Breast epithelium (tissue), 4 donors: ENCODE data around the gene TFPI. TPM values are rescaled to one million over a fixed set of nuclear protein-coding genes. Genes with fewer than 3 reads are reported as not detected.
"Not testable (repeated sequence)": the region's sequence is repeated elsewhere in the genome, so short reads cannot be mapped to it uniquely, and the experiment has no call there.

Experiments used
- DNase-seq, 2 donors: peaks; one replicate each; pipeline ENCODE4 v3.0.0-alpha.2; 2019; ENCODE audit warnings: low spot score in 2 of 2
- H3K27ac ChIP-seq, 2 donors: fragments of 200-600 bp; sonication (generic) in 1 of 2; one replicate each; pipeline ENCODE4 v1.5.1; 2016 to 2019; ENCODE audit warnings: mild to moderate bottlenecking in 1 of 2
- H3K27me3 ChIP-seq, 2 donors: fragments of 200-600 bp; sonication (generic) in 1 of 2; one replicate each; pipeline versions ENCODE4 v1.5.1 to v1.6.0; 2017 to 2019; ENCODE audit warnings: control low read depth in 1 of 2, mild to moderate bottlenecking in 1 of 2
- H3K36me3 ChIP-seq: fragments of 200-600 bp; one replicate; pipeline ENCODE4 v1.5.1; 2019
- H3K4me1 ChIP-seq, 2 donors: fragments of 200-600 bp; sonication (generic); one replicate each; pipeline ENCODE4 v1.5.1; 2016 to 2019; ENCODE audit warnings: control low read depth in 1 of 2
- H3K4me3 ChIP-seq, 3 donors: fragments of 200-600 bp; sonication (generic); 1 replicate in 2 of 3; 2 replicates in 1 of 3; pipeline ENCODE4 v1.5.1; 2016 to 2019; ENCODE audit warnings: mild to moderate bottlenecking in 3 of 3, moderate library complexity in 2 of 3
- H3K9me3 ChIP-seq, 2 donors: fragments of 200-600 bp; sonication (generic) in 1 of 2; one replicate each; pipeline ENCODE4 v1.5.1; 2016 to 2019; ENCODE audit warnings: control low read depth in 1 of 2
- CTCF ChIP-seq, 3 donors: fragments of 450-650 bp; IDR thresholded peaks; one replicate each; pipeline ENCODE4 v1.5.1; 2016 to 2017; ENCODE audit warnings: antibody characterized with exemption in 3 of 3, mild to moderate bottlenecking in 3 of 3, moderate library complexity in 3 of 3
- POLR2A ChIP-seq: fragments of 450-650 bp; IDR thresholded peaks from one replicate; pipeline ENCODE4 v1.6.1; 2016; ENCODE audit warnings: antibody characterized with exemption, mild to moderate bottlenecking, moderate library complexity
- POLR2AphosphoS5 ChIP-seq, 3 donors: sonication (generic); formaldehyde crosslinking; IDR thresholded peaks; one replicate each; pipeline ENCODE4 v1.6.1; 2017; ENCODE audit warnings: antibody characterized with exemption in 3 of 3
- intact Hi-C: fragments of 100-400 bp; cut with DNase I; formaldehyde crosslinking; loops from one replicate; pipeline ENCODE4 v1.15.1; 2023; ENCODE audit warnings: low total_unique reads
- total RNA-seq, 3 donors: library from RNA; depleted of rRNA; stranded (reverse); fragments of >200 nt; gene quantifications; one replicate each; pipeline ENCODE4 v1.1.0, GENCODE V29; 2016

The TFPI gene
- total RNA-seq, 3 donors from 2014 or later = 52.4 to 105 (median 90.1) TPM

GRCh38 chr2:187575751-187576067 lies 21.5 kb upstream of the TFPI start:
- H3K27me3 ChIP-seq = no peaks in the 10 kb centered on the region
- no peaks in the 10 kb centered on the region for H3K4me1 ChIP-seq
- TF ChIP-seq POLR2A (no peak), CTCF (IDR thresholded peaks at IDR 0.05) (no peak), POLR2AphosphoS5 (IDR thresholded peaks at IDR 0.05) (no peak)
- no peak for DNase-seq
- no peak overlapping the region for H3K4me3 ChIP-seq
- H3K36me3 ChIP-seq = no peaks in the 10 kb centered on the region
- H3K27ac ChIP-seq = peak overlapping the region in 1 of 2 donors; percentile 17
- peaks cover 0 to 6% of the 10 kb centered on the region in 2 donors for H3K9me3 ChIP-seq
- intact Hi-C loops = no loop called here

- H3K27ac ChIP-seq = peak overlapping the region in 1 of 2 donors; percentile 17
Measured at GRCh38 chr2:187574969-187575750, 20.9 kb upstream of the TFPI start.

GRCh38 chr2:187573722-187574121 lies 19.5 kb upstream of the TFPI start:
- TF ChIP-seq POLR2A (no peak), POLR2AphosphoS5 (IDR thresholded peaks at IDR 0.05) (no peak), CTCF (IDR thresholded peaks at IDR 0.05) (no peak)
- Histone ChIP-seq H3K27ac (no peak overlapping the region), H3K4me3 (no peak overlapping the region), H3K9me3 (peaks cover 0 to 6% of the 10 kb centered on the region in 2 donors), H3K36me3 (no peaks in the 10 kb centered on the region), H3K27me3 (no peaks in the 10 kb centered on the region), H3K4me1 (no peaks in the 10 kb centered on the region)
- DNase-seq = no peak
- intact Hi-C loops = no loop called here

More at GRCh38 chr2:187574969-187575750, 20.9 kb upstream of the TFPI start:
- no peaks in the 10 kb centered on the region for H3K4me1 ChIP-seq
- no peak for DNase-seq
- no peaks in the 10 kb centered on the region for H3K36me3 ChIP-seq
- H3K4me3 ChIP-seq = no peak overlapping the region
- intact Hi-C loops = no loop called here
- no peaks in the 10 kb centered on the region for H3K27me3 ChIP-seq
- TF ChIP-seq CTCF (IDR thresholded peaks at IDR 0.05) (no peak), POLR2AphosphoS5 (IDR thresholded peaks at IDR 0.05) (no peak), POLR2A (no peak)
- peaks cover 0 to 6% of the 10 kb centered on the region in 2 donors for H3K9me3 ChIP-seq

- H3K27ac ChIP-seq, H3K27me3 ChIP-seq, H3K9me3 ChIP-seq, H3K4me1 ChIP-seq, DNase-seq, H3K4me3 ChIP-seq, H3K36me3 ChIP-seq, intact Hi-C loops: not testable (repeated sequence)
Measured at GRCh38 chr2:187571996-187572395, 17.8 kb upstream of the TFPI start.

GRCh38 chr2:187569571-187569970 lies 15.3 kb upstream of the TFPI start:
- TF ChIP-seq POLR2A = no peak
- DNase-seq = no peak
- intact Hi-C loops = no loop called here
- H3K36me3 ChIP-seq = no peaks in the 10 kb centered on the region
- no peak overlapping the region for H3K4me3 ChIP-seq
- no peak overlapping the region for H3K27ac ChIP-seq
- peaks cover 0 to 6% of the 10 kb centered on the region in 2 donors for H3K9me3 ChIP-seq
- H3K4me1 ChIP-seq = no peaks in the 10 kb centered on the region
- H3K27me3 ChIP-seq = no peaks in the 10 kb centered on the region

- Histone ChIP-seq H3K27me3 (no peaks in the 10 kb centered on the region), H3K4me1 (no peaks in the 10 kb centered on the region), H3K27ac (no peak overlapping the region), H3K9me3 (peaks cover 0 to 6% of the 10 kb centered on the region in 2 donors), H3K36me3 (no peaks in the 10 kb centered on the region), H3K4me3 (no peak overlapping the region)
- TF ChIP-seq CTCF (IDR thresholded peaks at IDR 0.05) (no peak), POLR2A (no peak), POLR2AphosphoS5 (IDR thresholded peaks at IDR 0.05) (no peak)
- intact Hi-C loops = no loop called here
- no peak for DNase-seq
Measured at GRCh38 chr2:187569042-187569441, 14.8 kb upstream of the TFPI start.
